Measurements from ENCODE around the gene CD300LB.

CD300LB gene

GRCh38 chr17:74547736-74548135 lies 16.5 kb upstream of the CD300LB start:
- DNase-seq: no peak

GRCh38 chr17:74547264-74547663 lies 16.0 kb upstream of the CD300LB start:
- DNase-seq: no peak

- DNase-seq: no peak
Observed at GRCh38 chr17:74546586-74546985, 15.3 kb upstream of the CD300LB start.

GRCh38 chr17:74545843-74546230 lies 14.6 kb upstream of the CD300LB start, which contains the start of gene CD300C:
Gene CD300C (minus strand): TSS chr17:74546115. CDS start chr17:74545782, 333 bp downstream.
- DNase-seq: no peak

GRCh38 chr17:74544991-74545842 lies 13.9 kb upstream of the CD300LB start:
- no peak for DNase-seq

GRCh38 chr17:74543891-74544760 lies 12.9 kb upstream of the CD300LB start:
- DNase-seq: no peak

GRCh38 chr17:74543406-74543805 lies 12.1 kb upstream of the CD300LB start:
- no peak for DNase-seq

GRCh38 chr17:74542727-74543383 lies 11.6 kb upstream of the CD300LB start:
- DNase-seq: no peak

- DNase-seq: no peak
Observed at GRCh38 chr17:74542166-74542565, 10.9 kb upstream of the CD300LB start.

- no peak for DNase-seq
Observed at GRCh38 chr17:74541176-74542111, 10.2 kb upstream of the CD300LB start.

GRCh38 chr17:74539281-74539820 lies 8.1 kb upstream of the CD300LB start:
- no peak for DNase-seq

GRCh38 chr17:74536890-74537289 lies 5.6 kb upstream of the CD300LB start:
- no peak for DNase-seq

- DNase-seq: no peak
Observed at GRCh38 chr17:74532115-74532514, 840 bp upstream of the CD300LB start.

GRCh38 chr17:74530831-74531150 lies 484 bp downstream of the CD300LB start:
- no peak for DNase-seq

GRCh38 chr17:74529243-74529642 lies 2.0 kb downstream of the CD300LB start:
- DNase-seq: no peak

- no peak for DNase-seq
Observed at GRCh38 chr17:74528491-74529199, 2.6 kb downstream of the CD300LB start.

GRCh38 chr17:74527756-74528155 lies 3.5 kb downstream of the CD300LB start:
- DNase-seq: no peak

- no peak for DNase-seq
Observed at GRCh38 chr17:74527081-74527480, 4.2 kb downstream of the CD300LB start.

GRCh38 chr17:74526681-74527080 lies 4.6 kb downstream of the CD300LB start:
- DNase-seq: no peak

- DNase-seq: no peak
Observed at GRCh38 chr17:74525781-74526288, 5.4 kb downstream of the CD300LB start.

GRCh38 chr17:74525465-74525725 lies 5.9 kb downstream of the CD300LB start:
- no peak for DNase-seq

Data from NCI-H2081 treated with DMSO at 0.1 percent for 48 hours (cell line).